Measurements from ENCODE around the gene CFDP1.
"Not testable (repeated sequence)": the region's sequence is repeated elsewhere in the genome, so short reads cannot be mapped to it uniquely, and the experiment has no call there.

Gene CFDP1

DNA sequence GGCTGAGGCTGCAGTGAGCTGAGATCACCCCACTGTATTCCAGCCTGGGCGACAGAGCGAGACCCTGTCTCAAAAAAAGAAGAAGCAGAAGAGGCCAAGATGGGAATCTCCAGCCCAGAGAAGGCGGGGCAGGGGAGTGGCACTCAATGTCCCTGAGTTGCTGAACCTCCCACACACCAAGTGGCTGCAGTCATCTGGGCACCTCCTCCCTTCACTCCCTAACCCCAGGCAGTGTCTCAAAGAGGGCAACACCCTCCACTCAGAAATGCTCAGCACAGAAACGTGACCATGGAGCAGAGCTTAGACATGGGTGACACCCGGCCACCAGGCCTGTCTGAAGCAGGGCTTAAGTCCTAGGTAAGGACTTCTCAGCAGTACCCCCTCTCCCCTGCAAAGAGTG is 145.6 kb downstream of the CFDP1 start:
- Histone ChIP-seq H3K27me3 (replicated peaks; ENCODE audit: control insufficient read depth, insufficient read depth, low read length, poor library complexity, severe bottlenecking) (no peaks in the 10 kb centered on the region), H3K4me1 (ENCODE audit: control insufficient read depth, insufficient read depth, low read length, poor library complexity, severe bottlenecking) (peaks cover 12% of the 10 kb centered on the region), H3K4me3 (ENCODE audit: insufficient read depth, low read depth, low read length, poor library complexity, severe bottlenecking) (no peak overlapping the region), H3K36me3 (ENCODE audit: control insufficient read depth, insufficient read depth, low read length) (peaks cover 5% of the 10 kb centered on the region), H3K9me3 (ENCODE audit: control insufficient read depth, low read length) (no peaks in the 10 kb centered on the region), H3K27ac (ENCODE audit: insufficient read depth, low read length, poor library complexity, severe bottlenecking) (no peak overlapping the region)
- no peak for DNase-seq

DNA sequence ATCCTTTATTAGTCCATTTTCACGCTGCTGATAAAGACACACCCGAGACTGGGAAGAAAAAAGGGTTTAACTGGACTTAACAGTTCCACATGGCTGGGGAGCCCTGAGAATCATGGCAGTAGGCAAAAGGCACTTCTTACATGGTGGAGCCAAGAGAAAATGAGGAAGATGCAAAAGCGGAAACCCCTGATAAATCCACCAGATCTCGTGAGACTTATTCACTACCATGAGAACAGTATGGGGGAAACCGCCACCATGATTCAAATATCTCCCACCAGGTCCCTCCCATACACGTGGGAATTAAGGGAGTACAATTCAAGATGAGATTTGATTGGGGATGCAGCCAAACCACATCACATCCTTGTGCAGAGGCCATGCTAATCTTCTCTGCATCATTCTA is 146.9 kb downstream of the CFDP1 start:
- H3K9me3 ChIP-seq (ENCODE audit: control insufficient read depth, low read length) = no peaks in the 10 kb centered on the region
- H3K4me3 ChIP-seq (ENCODE audit: insufficient read depth, low read depth, low read length, poor library complexity, severe bottlenecking) = no peak overlapping the region
- DNase-seq = no peak
- H3K27ac ChIP-seq (ENCODE audit: insufficient read depth, low read length, poor library complexity, severe bottlenecking) = no peak overlapping the region
- H3K27me3 ChIP-seq (replicated peaks; ENCODE audit: control insufficient read depth, insufficient read depth, low read length, poor library complexity, severe bottlenecking) = no peaks in the 10 kb centered on the region
- peaks cover 12% of the 10 kb centered on the region for H3K4me1 ChIP-seq (ENCODE audit: control insufficient read depth, insufficient read depth, low read length, poor library complexity, severe bottlenecking)
- no peaks in the 10 kb centered on the region for H3K36me3 ChIP-seq (ENCODE audit: control insufficient read depth, insufficient read depth, low read length)

DNA sequence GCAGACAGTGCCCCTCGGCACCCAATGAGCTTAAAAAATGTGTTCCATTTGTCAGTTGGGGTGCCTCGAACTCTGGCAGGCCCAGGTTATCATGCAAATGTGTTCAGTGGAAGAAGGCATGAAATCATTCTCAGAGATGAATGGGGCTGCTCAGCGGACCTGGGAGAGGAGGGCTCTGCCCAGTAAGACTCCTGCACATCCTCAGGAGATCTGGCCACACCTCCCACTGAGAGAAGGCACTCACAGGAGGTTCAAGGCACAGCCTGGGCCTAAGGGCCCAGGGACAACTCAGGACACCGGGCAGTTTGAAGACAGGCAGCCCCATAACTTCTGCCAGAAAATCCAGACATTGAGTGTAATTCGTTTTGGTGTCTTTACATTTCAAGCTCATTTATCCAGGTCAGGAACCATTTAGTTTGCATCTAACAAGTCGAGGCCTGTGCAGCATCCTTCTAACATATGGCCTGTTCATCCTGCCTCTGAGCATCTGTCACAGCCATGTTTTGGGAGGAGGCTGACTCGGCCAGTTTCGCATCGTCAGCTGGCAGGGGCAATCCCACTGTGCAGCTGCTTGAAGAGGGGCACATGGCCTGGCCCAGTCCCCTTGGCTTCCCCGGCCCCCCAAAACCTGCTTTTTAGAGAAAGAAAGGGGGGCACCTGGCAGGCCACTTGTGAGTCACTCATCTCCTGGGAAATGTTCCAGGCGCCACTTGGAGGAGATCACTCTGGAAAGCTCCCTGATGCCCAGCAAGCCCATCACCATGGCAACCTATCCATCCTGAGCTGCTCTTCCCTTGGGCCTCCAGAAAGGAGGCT is 150.6 kb downstream of the CFDP1 start:
- Histone ChIP-seq H3K27ac (ENCODE audit: insufficient read depth, low read length, poor library complexity, severe bottlenecking) (no peak overlapping the region), H3K4me3 (ENCODE audit: insufficient read depth, low read depth, low read length, poor library complexity, severe bottlenecking) (no peak overlapping the region), H3K27me3 (replicated peaks; ENCODE audit: control insufficient read depth, insufficient read depth, low read length, poor library complexity, severe bottlenecking) (no peaks in the 10 kb centered on the region), H3K36me3 (ENCODE audit: control insufficient read depth, insufficient read depth, low read length) (no peaks in the 10 kb centered on the region), H3K9me3 (ENCODE audit: control insufficient read depth, low read length) (no peaks in the 10 kb centered on the region), H3K4me1 (ENCODE audit: control insufficient read depth, insufficient read depth, low read length, poor library complexity, severe bottlenecking) (no peaks in the 10 kb centered on the region)
- no peak for DNase-seq

DNA sequence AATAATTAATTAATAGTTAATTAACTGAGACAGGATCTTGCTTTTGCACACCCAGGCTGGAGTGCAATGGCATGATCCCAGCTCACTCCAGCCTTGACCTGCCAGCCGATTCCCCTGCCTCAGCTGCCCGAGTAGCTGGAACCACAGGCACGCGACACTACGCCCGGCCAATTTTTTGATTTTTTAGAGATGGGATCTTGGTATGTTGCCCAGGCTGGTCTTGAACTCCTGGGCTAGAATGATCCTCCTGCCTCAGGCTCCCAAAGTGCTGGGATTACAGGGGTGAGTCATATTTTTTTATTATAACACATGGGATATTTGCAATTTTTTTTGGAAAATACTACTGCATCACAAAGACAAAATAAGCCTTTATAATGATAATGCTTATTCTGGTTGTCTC is 151.5 kb downstream of the CFDP1 start:
- no peak for DNase-seq
- Histone ChIP-seq H3K27ac (ENCODE audit: insufficient read depth, low read length, poor library complexity, severe bottlenecking) (no peak overlapping the region), H3K27me3 (replicated peaks; ENCODE audit: control insufficient read depth, insufficient read depth, low read length, poor library complexity, severe bottlenecking) (no peaks in the 10 kb centered on the region), H3K4me1 (ENCODE audit: control insufficient read depth, insufficient read depth, low read length, poor library complexity, severe bottlenecking) (no peaks in the 10 kb centered on the region), H3K36me3 (ENCODE audit: control insufficient read depth, insufficient read depth, low read length) (no peaks in the 10 kb centered on the region), H3K4me3 (ENCODE audit: insufficient read depth, low read depth, low read length, poor library complexity, severe bottlenecking) (no peak overlapping the region), H3K9me3 (ENCODE audit: control insufficient read depth, low read length) (no peaks in the 10 kb centered on the region)

DNA sequence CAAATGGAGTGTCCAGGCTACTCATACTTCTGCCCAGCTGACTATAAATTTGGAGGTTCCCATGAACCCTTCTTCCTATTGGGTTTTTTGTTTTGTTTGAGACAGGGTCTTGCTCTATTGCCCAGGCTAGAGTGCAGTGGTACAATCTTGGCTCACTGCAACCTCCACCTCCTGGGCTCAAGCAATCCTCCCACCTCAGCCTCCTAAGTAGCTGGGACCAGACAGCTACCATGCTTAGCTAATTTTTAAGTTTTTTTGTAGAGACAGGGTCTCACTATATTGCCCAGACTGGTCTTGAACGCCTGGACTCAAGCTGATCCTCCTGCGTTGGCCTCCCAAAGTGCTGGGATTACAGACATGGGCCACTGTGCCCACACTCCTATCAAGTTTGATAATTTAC is 152.3 kb downstream of the CFDP1 start:
- H3K27me3 ChIP-seq (replicated peaks; ENCODE audit: control insufficient read depth, insufficient read depth, low read length, poor library complexity, severe bottlenecking); H3K9me3 ChIP-seq (ENCODE audit: control insufficient read depth, low read length); H3K36me3 ChIP-seq (ENCODE audit: control insufficient read depth, insufficient read depth, low read length); DNase-seq; H3K27ac ChIP-seq (ENCODE audit: insufficient read depth, low read length, poor library complexity, severe bottlenecking); H3K4me3 ChIP-seq (ENCODE audit: insufficient read depth, low read depth, low read length, poor library complexity, severe bottlenecking); H3K4me1 ChIP-seq (ENCODE audit: control insufficient read depth, insufficient read depth, low read length, poor library complexity, severe bottlenecking): not testable (repeated sequence)

DNA sequence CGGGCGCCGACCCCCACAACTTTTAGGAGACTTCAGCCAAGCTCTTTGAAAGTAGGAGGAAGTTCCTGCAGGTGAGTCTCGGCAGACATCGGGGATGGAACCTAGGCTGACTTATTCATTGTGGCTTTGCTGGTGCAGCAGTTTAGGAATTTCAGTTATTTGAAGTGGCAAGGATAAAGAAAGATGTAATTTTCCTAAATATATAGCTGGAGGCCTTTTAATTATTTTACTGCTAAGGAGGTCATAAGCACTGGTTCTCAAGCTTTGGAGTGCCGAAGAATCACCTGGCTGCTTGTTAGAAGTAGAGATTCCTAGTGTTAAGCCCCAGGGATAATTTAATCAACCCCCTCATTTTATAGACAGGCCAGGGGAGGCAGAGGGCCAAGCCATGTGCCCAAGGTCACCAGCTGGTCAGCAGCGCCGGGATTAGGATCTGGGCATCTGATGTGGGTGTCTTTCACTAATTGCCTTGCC is 152.9 kb downstream of the CFDP1 start:
- Histone ChIP-seq H3K4me1 (ENCODE audit: control insufficient read depth, insufficient read depth, low read length, poor library complexity, severe bottlenecking) (no peaks in the 10 kb centered on the region), H3K9me3 (ENCODE audit: control insufficient read depth, low read length) (no peaks in the 10 kb centered on the region), H3K4me3 (ENCODE audit: insufficient read depth, low read depth, low read length, poor library complexity, severe bottlenecking) (no peak overlapping the region), H3K36me3 (ENCODE audit: control insufficient read depth, insufficient read depth, low read length) (no peaks in the 10 kb centered on the region), H3K27me3 (replicated peaks; ENCODE audit: control insufficient read depth, insufficient read depth, low read length, poor library complexity, severe bottlenecking) (no peaks in the 10 kb centered on the region), H3K27ac (ENCODE audit: insufficient read depth, low read length, poor library complexity, severe bottlenecking) (no peak overlapping the region)
- no peak for DNase-seq

DNA sequence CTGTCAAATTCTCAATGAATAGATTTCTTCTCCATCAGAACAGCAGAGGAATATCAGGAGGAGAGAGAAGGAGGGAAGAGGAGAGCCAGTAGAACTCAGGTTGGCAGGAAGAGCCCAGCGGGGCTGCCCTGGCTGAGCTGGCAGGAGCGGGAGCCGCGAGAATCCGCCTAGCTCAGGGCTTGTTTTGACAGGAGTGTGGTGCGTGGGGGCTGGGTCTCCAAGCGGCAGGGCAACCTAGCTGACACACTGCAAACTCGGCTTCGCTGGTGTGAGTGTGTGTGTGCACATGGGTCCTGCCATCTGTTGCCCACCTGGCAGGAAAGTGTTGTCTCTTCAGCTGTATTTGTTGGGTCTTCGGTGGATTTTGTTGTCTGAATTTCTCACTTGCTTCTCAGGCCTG is 154.0 kb downstream of the CFDP1 start:
- no peaks in the 10 kb centered on the region for H3K27me3 ChIP-seq (replicated peaks; ENCODE audit: control insufficient read depth, insufficient read depth, low read length, poor library complexity, severe bottlenecking)
- no peak for DNase-seq
- no peaks in the 10 kb centered on the region for H3K9me3 ChIP-seq (ENCODE audit: control insufficient read depth, low read length)
- H3K4me1 ChIP-seq (ENCODE audit: control insufficient read depth, insufficient read depth, low read length, poor library complexity, severe bottlenecking) = peaks cover 3% of the 10 kb centered on the region
- no peaks in the 10 kb centered on the region for H3K36me3 ChIP-seq (ENCODE audit: control insufficient read depth, insufficient read depth, low read length)
- no peak overlapping the region for H3K27ac ChIP-seq (ENCODE audit: insufficient read depth, low read length, poor library complexity, severe bottlenecking)
- no peak overlapping the region for H3K4me3 ChIP-seq (ENCODE audit: insufficient read depth, low read depth, low read length, poor library complexity, severe bottlenecking)

DNA sequence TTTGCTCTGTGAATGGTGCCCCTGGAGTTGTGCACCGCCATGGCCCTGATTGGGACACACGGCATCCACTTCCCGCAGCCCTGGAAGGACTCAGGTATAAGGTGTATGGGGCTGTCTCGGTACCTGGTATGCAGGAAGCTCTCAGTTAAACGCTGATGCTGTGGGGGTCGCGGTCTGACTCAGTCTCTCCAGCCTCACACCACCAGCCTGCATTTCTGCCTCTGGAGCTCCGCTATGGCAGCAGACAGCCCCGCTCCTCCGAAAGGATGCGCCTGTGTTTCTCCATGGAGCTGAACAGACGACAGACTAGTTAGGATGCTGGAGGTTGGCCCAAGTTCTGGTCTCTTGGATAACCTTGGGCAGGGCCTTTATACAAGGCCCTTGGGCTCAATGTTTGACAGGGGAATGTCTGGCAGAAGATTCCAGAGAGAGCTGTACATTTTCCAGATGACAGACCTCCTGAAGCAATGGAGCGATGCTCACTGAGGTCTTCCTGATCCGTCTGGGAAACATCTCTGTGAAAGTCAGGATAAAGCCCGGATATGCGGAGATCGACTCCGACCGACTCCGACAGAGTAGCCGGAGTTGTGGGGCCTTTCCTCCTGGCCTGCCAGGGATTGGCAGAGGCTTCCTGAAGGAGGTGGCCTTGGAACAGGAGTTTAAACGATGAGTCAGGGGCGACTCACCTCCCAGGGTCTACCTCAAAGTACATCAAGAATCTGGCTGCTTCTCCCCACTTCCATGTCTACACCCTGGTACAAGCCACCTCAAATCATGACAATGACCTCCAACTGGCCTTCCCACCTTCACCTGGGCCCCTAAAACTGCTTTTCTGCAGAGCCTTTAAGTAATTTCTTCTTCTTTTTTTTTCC is 160.0 kb downstream of the CFDP1 start:
- H3K9me3 ChIP-seq (ENCODE audit: control insufficient read depth, low read length) = no peaks in the 10 kb centered on the region
- peaks cover 3% of the 10 kb centered on the region for H3K4me1 ChIP-seq (ENCODE audit: control insufficient read depth, insufficient read depth, low read length, poor library complexity, severe bottlenecking)
- no peaks in the 10 kb centered on the region for H3K36me3 ChIP-seq (ENCODE audit: control insufficient read depth, insufficient read depth, low read length)
- no peaks in the 10 kb centered on the region for H3K27me3 ChIP-seq (replicated peaks; ENCODE audit: control insufficient read depth, insufficient read depth, low read length, poor library complexity, severe bottlenecking)
- no peak for DNase-seq
- no peak overlapping the region for H3K4me3 ChIP-seq (ENCODE audit: insufficient read depth, low read depth, low read length, poor library complexity, severe bottlenecking)
- no peak overlapping the region for H3K27ac ChIP-seq (ENCODE audit: insufficient read depth, low read length, poor library complexity, severe bottlenecking)

DNA sequence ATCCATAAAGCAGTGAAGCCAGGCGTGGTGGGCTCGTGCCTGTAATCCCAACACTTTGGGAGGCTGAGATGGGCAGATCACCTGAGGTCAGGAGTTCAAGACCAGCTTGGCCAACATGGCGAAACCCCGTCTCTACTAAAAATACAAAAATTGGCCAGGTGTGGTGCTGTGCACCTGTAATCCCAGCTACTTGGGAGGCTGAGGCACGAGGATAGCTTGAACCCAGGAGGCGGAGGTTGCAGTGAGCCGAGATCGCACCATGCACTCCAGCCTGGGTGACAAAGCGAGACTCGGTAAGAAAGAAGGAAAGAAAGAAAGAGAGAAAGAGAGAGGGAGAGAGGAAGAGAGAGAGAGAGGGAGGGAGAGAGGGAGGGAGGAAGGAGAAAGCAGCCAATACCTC is 160.7 kb downstream of the CFDP1 start:
- not testable (repeated sequence) for H3K9me3 ChIP-seq (ENCODE audit: control insufficient read depth, low read length); H3K36me3 ChIP-seq (ENCODE audit: control insufficient read depth, insufficient read depth, low read length); H3K4me1 ChIP-seq (ENCODE audit: control insufficient read depth, insufficient read depth, low read length, poor library complexity, severe bottlenecking); DNase-seq; H3K27ac ChIP-seq (ENCODE audit: insufficient read depth, low read length, poor library complexity, severe bottlenecking); H3K4me3 ChIP-seq (ENCODE audit: insufficient read depth, low read depth, low read length, poor library complexity, severe bottlenecking); H3K27me3 ChIP-seq (replicated peaks; ENCODE audit: control insufficient read depth, insufficient read depth, low read length, poor library complexity, severe bottlenecking)

DNA sequence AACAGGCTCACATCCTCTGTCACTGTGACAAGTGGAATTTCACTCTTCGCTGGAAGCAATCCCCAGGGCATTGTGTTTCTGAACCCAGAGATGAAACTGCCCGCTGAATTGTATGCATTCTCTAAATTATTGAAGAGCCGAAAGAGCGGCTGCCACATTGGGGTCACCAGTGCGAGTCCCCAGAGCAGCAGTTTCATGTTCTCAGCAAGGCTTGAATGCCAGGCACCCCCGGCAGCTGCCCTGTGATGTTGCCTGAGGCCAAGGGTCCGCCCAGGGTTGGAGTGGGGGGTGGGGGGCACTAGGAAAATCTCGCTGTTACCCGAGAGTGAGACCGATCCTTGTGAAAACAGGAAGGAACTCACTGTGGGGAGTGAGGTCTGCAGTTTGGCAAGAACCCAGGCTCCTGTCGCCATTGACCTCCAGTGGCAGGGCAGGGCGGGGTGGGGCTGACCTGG is 161.2 kb downstream of the CFDP1 start:
- H3K4me3 ChIP-seq (ENCODE audit: insufficient read depth, low read depth, low read length, poor library complexity, severe bottlenecking) = no peak overlapping the region
- no peaks in the 10 kb centered on the region for H3K9me3 ChIP-seq (ENCODE audit: control insufficient read depth, low read length)
- peaks cover 3% of the 10 kb centered on the region for H3K4me1 ChIP-seq (ENCODE audit: control insufficient read depth, insufficient read depth, low read length, poor library complexity, severe bottlenecking)
- DNase-seq = no peak
- no peaks in the 10 kb centered on the region for H3K36me3 ChIP-seq (ENCODE audit: control insufficient read depth, insufficient read depth, low read length)
- no peak overlapping the region for H3K27ac ChIP-seq (ENCODE audit: insufficient read depth, low read length, poor library complexity, severe bottlenecking)
- H3K27me3 ChIP-seq (replicated peaks; ENCODE audit: control insufficient read depth, insufficient read depth, low read length, poor library complexity, severe bottlenecking) = no peaks in the 10 kb centered on the region
